Mammary epithelial cell (primary cell): ENCODE results near the gene DIAPH2.

Experiments used
- CTCF ChIP-seq, 2 donors: IDR thresholded peaks in 1 of 2; conservative IDR thresholded peaks in 1 of 2; 2 replicates each; pipeline ENCODE4 v1.5.1; 2011 to 2012; ENCODE audit warnings: inconsistent platforms in 2 of 2, low read length in 2 of 2, mild to moderate bottlenecking in 2 of 2, control low read depth in 1 of 2, low read depth in 1 of 2; ENCODE audit not compliant: insufficient read depth in 1 of 2; ENCODE audit errors: extremely low read depth in 1 of 2
- EZH2 ChIP-seq: IDR thresholded peaks from 2 replicates; pipeline ENCODE4 v1.6.1; 2012; ENCODE audit warnings: low read length, inconsistent platforms, borderline replicate concordance

GRCh38 chrX:97637289-97637688 lies 952.6 kb downstream of the DIAPH2 start:
- no peak for TF ChIP-seq EZH2
- TF ChIP-seq CTCF (conservative IDR thresholded peaks at IDR 0.05 in 1 of 2, IDR thresholded peaks at IDR 0.05 in 1 of 2; ENCODE audit: extremely low read depth in 1 of 2, insufficient read depth in 1 of 2, low read depth in 1 of 2, low read length in 2 of 2), result no peak
